Fibroblast of skin of left quadriceps (primary cell): Measurements from ENCODE around the gene ACBD4.

ENCODE experiments used
- DNase-seq, 2 experiments: peaks; one replicate each; pipeline ENCODE4 v3.0.0-alpha.2; 2013; ENCODE audit warnings: low read depth in 2 of 2

Gene ACBD4

GRCh38 chr17:45135192-45135977 is at the start of gene ACBD4:
Gene ACBD4 (plus strand): TSS chr17:45135687. CDS start chr17:45136145, 458 bp downstream.
- DNase-seq: peak; percentile 94 to 95

GRCh38 chr17:45086391-45086790 is 49.1 kb upstream of the ACBD4 start:
- no peak for DNase-seq

GRCh38 chr17:45086865-45087503 is 48.5 kb upstream of the ACBD4 start:
- no peak for DNase-seq

- DNase-seq: no peak
These were observed 47.9 kb upstream of the ACBD4 start for GRCh38 chr17:45087504-45087975.

GRCh38 chr17:45087978-45088377 is 47.5 kb upstream of the ACBD4 start:
- no peak for DNase-seq

- no peak for DNase-seq
These were observed 46.7 kb upstream of the ACBD4 start for GRCh38 chr17:45088741-45089140.

- DNase-seq: no peak
These were observed 44.8 kb upstream of the ACBD4 start for GRCh38 chr17:45090711-45091110.

GRCh38 chr17:45091778-45092425 is 43.6 kb upstream of the ACBD4 start:
- no peak for DNase-seq

- DNase-seq: peak; percentile 96
These were observed 42.5 kb upstream of the ACBD4 start for GRCh38 chr17:45092911-45093430.

GRCh38 chr17:45093444-45094110 is 41.9 kb upstream of the ACBD4 start:
- DNase-seq: no peak

- no peak for DNase-seq
These were observed 39.3 kb upstream of the ACBD4 start for GRCh38 chr17:45096141-45096540.

- DNase-seq: no peak
These were observed 38.6 kb upstream of the ACBD4 start for GRCh38 chr17:45096926-45097325.

- DNase-seq: no peak
These were observed 37.2 kb upstream of the ACBD4 start for GRCh38 chr17:45098081-45098868.

- peak; percentile 42 to 48 for DNase-seq
These were observed 36.4 kb upstream of the ACBD4 start for GRCh38 chr17:45098869-45099616.

GRCh38 chr17:45101546-45101882 is 34.0 kb upstream of the ACBD4 start:
- no peak for DNase-seq

- DNase-seq: no peak
These were observed 33.3 kb upstream of the ACBD4 start for GRCh38 chr17:45101883-45102811.

GRCh38 chr17:45102856-45103255 is 32.6 kb upstream of the ACBD4 start:
- DNase-seq: no peak

- DNase-seq: no peak
These were observed 32.2 kb upstream of the ACBD4 start for GRCh38 chr17:45103269-45103795.

- DNase-seq: no peak
These were observed 31.5 kb upstream of the ACBD4 start for GRCh38 chr17:45104029-45104428.
